Type B pancreatic cell (in vitro differentiated cells): ENCODE results near the gene RFLNA. TPM values are rescaled to one million over a fixed set of nuclear protein-coding genes. Genes with fewer than 3 reads are reported as not detected.

Experiments
- DNase-seq: peaks from one replicate; pipeline ENCODE4 v3.0.0; 2021; ENCODE audit warnings: mixed read lengths; ENCODE audit not compliant: unreplicated experiment; ENCODE audit errors: extremely low spot score
- H3K27ac Mint-ChIP-seq: 2 replicates; pipeline ENCODE4 v1.8.0; 2021; ENCODE audit warnings: mild to moderate bottlenecking, mixed read lengths
- H3K27me3 Mint-ChIP-seq: 2 replicates; pipeline ENCODE4 v1.8.0; 2021; ENCODE audit warnings: mixed read lengths
- H3K36me3 Mint-ChIP-seq: 2 replicates; pipeline ENCODE4 v1.8.0; 2021; ENCODE audit warnings: mixed read lengths
- H3K4me1 Mint-ChIP-seq: one replicate; pipeline ENCODE4 v1.8.0; 2021; ENCODE audit warnings: mixed read lengths; ENCODE audit not compliant: unreplicated experiment
- H3K4me3 Mint-ChIP-seq: 2 replicates; pipeline ENCODE4 v1.8.0; 2021; ENCODE audit warnings: mild to moderate bottlenecking, mixed read lengths
- H3K9me3 Mint-ChIP-seq: 2 replicates; pipeline ENCODE4 v1.8.0; 2021; ENCODE audit warnings: mixed read lengths
- CTCF ChIP-seq: fragments of 200-600 bp; sonication (generic); conservative IDR thresholded peaks from 2 replicates; pipeline ENCODE4 v1.5.0; 2021; ENCODE audit warnings: antibody characterized with exemption, mild to moderate bottlenecking
- total RNA-seq: library from RNA; stranded (reverse); gene quantifications from 2 replicates; pipeline ENCODE4 v1.2.1, GENCODE V29; 2021; ENCODE audit warnings: low replicate concordance

Gene RFLNA
- total RNA-seq, 1 donor from 2014 or later: 57.4 TPM

DNA sequence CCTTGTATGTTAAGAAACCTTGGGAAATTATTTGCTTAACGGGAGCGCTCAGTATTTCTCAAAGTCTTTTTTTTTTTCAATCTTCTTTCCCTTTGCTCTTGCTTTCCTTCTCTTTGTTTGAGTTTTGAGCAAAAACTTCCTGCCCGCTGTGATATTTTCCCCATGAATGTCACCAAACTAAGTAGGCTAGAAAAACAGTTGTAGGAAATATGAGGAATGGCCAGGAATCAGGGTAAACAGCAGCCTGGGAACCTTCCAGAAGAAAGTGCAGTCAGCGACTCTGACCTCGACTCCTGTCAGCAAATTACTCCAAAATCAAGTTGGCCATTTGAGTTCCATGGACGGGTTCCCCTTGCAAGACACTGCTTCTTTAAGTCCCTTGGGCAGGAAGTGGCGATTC is 11.6 kb upstream of the RFLNA start:
- no peak overlapping the region for H3K27ac Mint-ChIP-seq
- no peaks in the 10 kb centered on the region for H3K27me3 Mint-ChIP-seq
- no peak for DNase-seq
- H3K36me3 Mint-ChIP-seq: peaks cover 3% of the 10 kb centered on the region
- peaks cover 17% of the 10 kb centered on the region for H3K9me3 Mint-ChIP-seq
- H3K4me3 Mint-ChIP-seq: no peak overlapping the region
- H3K4me1 Mint-ChIP-seq: peaks cover 25% of the 10 kb centered on the region
- TF ChIP-seq CTCF: no peak

- DNase-seq: no peak
Observed at GRCh38 chr12:124284368-124284767, 10.5 kb upstream of the RFLNA start.

GRCh38 chr12:124286414-124286813 is 8.5 kb upstream of the RFLNA start:
- TF ChIP-seq CTCF: no peak
- Mint-ChIP-seq H3K9me3 (peaks cover 17% of the 10 kb centered on the region), H3K27ac (no peak overlapping the region), H3K27me3 (no peaks in the 10 kb centered on the region), H3K4me3 (no peak overlapping the region), H3K4me1 (peaks cover 24% of the 10 kb centered on the region), H3K36me3 (peaks cover 3% of the 10 kb centered on the region)
- DNase-seq: no peak

More at GRCh38 chr12:124284368-124284767, 10.5 kb upstream of the RFLNA start:
- Mint-ChIP-seq H3K27me3 (no peaks in the 10 kb centered on the region), H3K4me1 (peaks cover 24% of the 10 kb centered on the region), H3K4me3 (no peak overlapping the region), H3K27ac (no peak overlapping the region), H3K36me3 (peaks cover 3% of the 10 kb centered on the region), H3K9me3 (peaks cover 21% of the 10 kb centered on the region)
- TF ChIP-seq CTCF: no peak

DNA sequence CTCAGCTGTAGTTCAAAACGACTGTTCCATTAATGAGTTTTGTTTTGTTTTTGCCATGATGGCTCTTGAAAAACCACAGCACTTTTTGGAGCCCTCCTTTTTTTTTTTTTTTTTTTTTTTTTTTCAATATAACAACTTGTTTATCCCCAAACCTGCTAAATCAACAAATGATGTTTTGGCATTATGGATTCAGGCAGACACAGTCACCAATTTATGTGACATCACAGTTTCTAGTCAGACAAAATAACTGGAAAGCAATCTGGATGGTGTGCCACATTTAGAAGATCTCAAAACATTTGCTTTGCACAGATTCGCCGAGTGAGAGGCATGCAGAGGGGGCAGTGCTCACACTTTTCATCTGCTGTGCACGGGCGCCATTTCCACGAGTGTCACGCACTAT is 7.9 kb upstream of the RFLNA start:
- H3K4me1 Mint-ChIP-seq: peaks cover 29% of the 10 kb centered on the region
- H3K27me3 Mint-ChIP-seq: no peaks in the 10 kb centered on the region
- no peak for TF ChIP-seq CTCF
- no peak overlapping the region for H3K4me3 Mint-ChIP-seq
- DNase-seq: no peak
- H3K9me3 Mint-ChIP-seq: peaks cover 17% of the 10 kb centered on the region
- H3K27ac Mint-ChIP-seq: no peak overlapping the region
- peaks cover 3% of the 10 kb centered on the region for H3K36me3 Mint-ChIP-seq

DNA sequence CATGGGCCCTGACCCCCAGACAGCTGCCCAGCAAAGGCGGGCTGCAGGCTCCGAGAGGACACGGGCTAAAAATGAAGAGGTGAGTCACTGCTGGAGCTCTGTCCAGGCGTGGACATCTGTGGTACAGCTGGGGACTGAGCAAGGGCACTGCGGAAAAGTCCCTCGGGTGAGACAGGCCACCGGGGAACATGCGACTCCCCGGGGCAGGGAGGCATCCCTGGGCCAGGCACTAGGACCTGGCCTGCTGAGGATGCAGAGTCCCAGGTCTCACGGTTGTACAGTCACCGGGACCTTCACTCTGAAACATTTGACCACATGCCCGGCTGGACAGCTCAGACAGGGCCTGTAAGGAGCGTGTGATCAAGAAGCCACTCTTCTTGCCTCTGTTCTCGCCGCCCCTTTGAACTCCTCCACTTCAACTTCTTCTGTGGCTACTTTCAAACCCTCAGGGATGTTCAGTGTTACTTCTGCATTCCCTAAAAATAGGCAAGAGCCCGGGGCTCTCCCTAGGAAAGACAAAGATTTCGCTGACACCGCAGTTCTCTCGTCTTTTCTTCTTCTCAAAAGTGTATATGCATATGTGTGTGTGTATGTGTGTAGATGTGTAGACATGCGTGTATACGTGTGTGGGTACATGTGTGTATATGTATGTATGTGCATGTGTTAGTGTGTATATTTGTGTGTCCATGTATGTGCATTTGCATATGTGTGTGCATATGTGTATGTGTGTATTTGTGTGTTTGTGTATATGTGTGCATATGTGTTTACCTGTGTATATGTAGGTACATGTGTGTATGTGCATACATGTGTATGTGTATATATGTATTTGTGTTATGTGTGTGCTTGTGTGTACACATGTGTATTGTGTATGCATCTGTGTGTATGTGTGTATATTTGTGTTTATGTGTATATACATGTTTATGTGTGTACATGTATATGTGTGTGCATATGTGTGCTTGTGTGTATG is 5.0 kb upstream of the RFLNA start:
- peaks cover 3% of the 10 kb centered on the region for H3K36me3 Mint-ChIP-seq
- H3K4me1 Mint-ChIP-seq: peaks cover 42% of the 10 kb centered on the region
- H3K27ac Mint-ChIP-seq: no peak overlapping the region
- no peaks in the 10 kb centered on the region for H3K27me3 Mint-ChIP-seq
- TF ChIP-seq CTCF: no peak
- DNase-seq: no peak
- H3K9me3 Mint-ChIP-seq: peaks cover 10% of the 10 kb centered on the region
- peak overlapping the region; percentile 47 for H3K4me3 Mint-ChIP-seq
